CD4-positive, alpha-beta T cell (primary cell): ENCODE data around the gene BRME1. TPM values are rescaled to one million over a fixed set of nuclear protein-coding genes. Genes with fewer than 3 reads are reported as not detected.

Source experiments
- ATAC-seq: fragments of 200-7000 bp; cut with Tn5 transposase; one replicate; pipeline ENCODE4 v1.10.0; 2022; ENCODE audit warnings: mild to moderate bottlenecking; ENCODE audit not compliant: poor library complexity
- CTCF ChIA-PET: fragments of 350-600 bp; sonication (Branson Sonifier 250); formaldehyde crosslinking; loops from one replicate; lab custom pipeline; 2021; ENCODE audit warnings: antibody characterized with exemption, inconsistent platforms; lab: Charles Lee
- POLR2A ChIA-PET: fragments of 350-600 bp; sonication (Branson Sonifier 250); formaldehyde crosslinking; loops from one replicate; lab custom pipeline; 2021; ENCODE audit warnings: antibody characterized with exemption, inconsistent platforms; lab: Charles Lee
- DNase-seq, 14 experiments: peaks; one replicate each; pipeline ENCODE4 v3.0.0-alpha.2; 2013 to 2020; ENCODE audit warnings: mixed read lengths in 2 of 14
- H3K27ac ChIP-seq, 2 donors: one replicate each; pipeline versions ENCODE4 v1.5.1 to v1.7.0; 2013; ENCODE audit warnings: low read length in 2 of 2, low read depth in 1 of 2, mild to moderate bottlenecking in 1 of 2
- H3K27me3 ChIP-seq, 2 experiments: 1 replicate in 1 of 2; 2 replicates in 1 of 2; pipeline versions ENCODE4 v1.6.1 to v1.7.0; 2013; ENCODE audit warnings: low read length in 2 of 2, control low read depth in 1 of 2, mild to moderate bottlenecking in 1 of 2, moderate library complexity in 1 of 2; ENCODE audit not compliant: insufficient read depth in 2 of 2, control insufficient read depth in 1 of 2
- H3K36me3 ChIP-seq: one replicate; pipeline ENCODE4 v1.6.1; 2013; ENCODE audit warnings: low read length, control low read depth; ENCODE audit not compliant: insufficient read depth
- H3K4me1 ChIP-seq: one replicate; pipeline ENCODE4 v1.6.1; 2013; ENCODE audit warnings: low read length, control low read depth; ENCODE audit not compliant: insufficient read depth
- H3K4me3 ChIP-seq: one replicate; pipeline ENCODE4 v1.5.1; 2013; ENCODE audit warnings: mild to moderate bottlenecking, low read length, moderate library complexity
- H3K9me3 ChIP-seq, 2 experiments: 1 replicate in 1 of 2; 2 replicates in 1 of 2; pipeline versions ENCODE4 v1.6.1 to v1.7.0; 2013; ENCODE audit warnings: low read length in 2 of 2, mild to moderate bottlenecking in 2 of 2, control low read depth in 1 of 2, moderate library complexity in 1 of 2; ENCODE audit not compliant: control insufficient read depth in 1 of 2, insufficient read depth in 1 of 2
- H3K27ac Mint-ChIP-seq: one replicate; pipeline ENCODE4 v1.8.0; 2020; ENCODE audit warnings: mixed read lengths
- H3K27me3 Mint-ChIP-seq: one replicate; pipeline ENCODE4 v1.8.0; 2021; ENCODE audit warnings: mixed read lengths
- H3K36me3 Mint-ChIP-seq: one replicate; pipeline ENCODE4 v1.8.0; 2021; ENCODE audit warnings: low read depth, mixed read lengths
- H3K4me1 Mint-ChIP-seq: one replicate; pipeline ENCODE4 v1.8.0; 2021; ENCODE audit warnings: low read depth, mixed read lengths
- H3K4me3 Mint-ChIP-seq: one replicate; pipeline ENCODE4 v1.8.0; 2020; ENCODE audit warnings: mild to moderate bottlenecking, mixed read lengths
- H3K9me3 Mint-ChIP-seq: one replicate; pipeline ENCODE4 v1.8.0; 2020; ENCODE audit warnings: mixed read lengths
- CTCF ChIP-seq: fragments of 200-600 bp; IDR thresholded peaks from one replicate; pipeline ENCODE4 v1.8.0; 2022; ENCODE audit warnings: antibody characterized with exemption, mild to moderate bottlenecking
- intact Hi-C, 2 experiments: fragments of 100-400 bp; cut with DNase I in 1 of 2; cut with micrococcal nuclease in 1 of 2; formaldehyde crosslinking; loops; one replicate each; pipeline versions ENCODE4 v1.15.1 to v1.9.0; 2023 to 2025; cut with DNase I, micrococcal nuclease
- total RNA-seq, 174 experiments: library from RNA in 2 of 174; stranded (reverse) in 2 of 174; gene quantifications; one replicate each; pipeline ENCODE4 v1.2.3 and lab custom pipeline; 2021 to 2026

Gene BRME1
- total RNA-seq, 2 experiments from 2014 or later, result 1.1 to 1.3 TPM

GRCh38 chr19:13880059-13881043, 25.6 kb downstream of the BRME1 start:
- Histone ChIP-seq H3K36me3 (no peaks in the 10 kb centered on the region), H3K27me3 (no peaks in the 10 kb centered on the region), H3K27ac (peak overlapping the region; percentile 14 to 32), H3K4me1 (peaks cover 57% of the 10 kb centered on the region), H3K9me3 (no peaks in the 10 kb centered on the region), H3K4me3 (peak overlapping the region; percentile 27)
- POLR2A ChIA-PET, result interaction anchor here (0.6 to 2.6 kb wide), 8 partner anchors 124 to 256 kb away, joined by 3 to 19 read pairs (median 4); partner anchors contain the start of genes ASF1B, IL27RA and RFX1
- no peaks in the 10 kb centered on the region for H3K36me3 Mint-ChIP-seq
- CTCF ChIA-PET, result interaction anchor here (0.5 to 4.5 kb wide), 16 partner anchors 18 to 256 kb away, joined by 3 to 27 read pairs (median 4); partner anchors contain the start of genes ASF1B, DCAF15, IL27RA and MISP3
- H3K27ac Mint-ChIP-seq, result peak overlapping the region; percentile 76
- peak overlapping the region; percentile 70 for H3K4me3 Mint-ChIP-seq
- no peaks in the 10 kb centered on the region for H3K27me3 Mint-ChIP-seq
- peaks cover 41% of the 10 kb centered on the region for H3K4me1 Mint-ChIP-seq
- DNase-seq (peak; percentile 92 to 99 (median 98)), ATAC-seq (peak; percentile 96)
- no peaks in the 10 kb centered on the region for H3K9me3 Mint-ChIP-seq
- intact Hi-C loops, result loop anchor here (1.0 to 10.0 kb wide), 14 partner anchors 26 to 594 kb away; partner anchors contain the start of genes ASF1B (in 2 of the 2), DCAF15 (in 2 of the 2), ADGRL1 (in 1 of the 2) and BRME1 (in 1 of the 2)
- TF ChIP-seq CTCF, result peak; percentile 99

GRCh38 chr19:13877303-13877702, 28.6 kb downstream of the BRME1 start:
- Mint-ChIP-seq H3K27me3 (peaks cover 18% of the 10 kb centered on the region), H3K36me3 (no peaks in the 10 kb centered on the region), H3K4me3 (no peak overlapping the region), H3K9me3 (no peaks in the 10 kb centered on the region), H3K27ac (no peak overlapping the region), H3K4me1 (peaks cover 33% of the 10 kb centered on the region)
- ATAC-seq (no peak), DNase-seq (no peak)
- ChIA-PET CTCF (interaction anchor here (0.7 to 1.1 kb wide), 2 partner anchors 196 to 259 kb away, joined by 3 read pairs; partner anchors contain the start of gene ASF1B), POLR2A (no interaction called here)
- intact Hi-C loops, result loop anchor here in 1 of 2 experiments (10.0 kb wide), 1 partner anchor 607 kb away; no protein-coding TSS in a partner anchor
- H3K4me1 ChIP-seq, result peaks cover 41% of the 10 kb centered on the region
- H3K27ac ChIP-seq, result no peak overlapping the region
- H3K4me3 ChIP-seq, result no peak overlapping the region
- H3K36me3 ChIP-seq, result no peaks in the 10 kb centered on the region
- no peaks in the 10 kb centered on the region for H3K9me3 ChIP-seq
- H3K27me3 ChIP-seq, result peaks cover 2 to 10% of the 10 kb centered on the region in 2 experiments
- TF ChIP-seq CTCF, result no peak

- Mint-ChIP-seq H3K9me3 (no peaks in the 10 kb centered on the region), H3K4me1 (peaks cover 29% of the 10 kb centered on the region), H3K4me3 (no peak within 1 kb of the TSS), H3K27ac (no peak within 1 kb of the TSS), H3K27me3 (peaks cover 20% of the 10 kb centered on the region), H3K36me3 (no peaks in the 10 kb centered on the region)
- ChIA-PET CTCF (interaction anchor here (0.7 to 1.1 kb wide), 2 partner anchors 196 to 260 kb away, joined by 3 read pairs; partner anchors contain the start of gene ASF1B), POLR2A (no interaction called here)
- intact Hi-C loops, result loop anchor here in 1 of 2 experiments (10.0 kb wide), 1 partner anchor 608 kb away; no protein-coding TSS in a partner anchor
- Histone ChIP-seq H3K4me3 (no peak within 1 kb of the TSS), H3K4me1 (peaks cover 37% of the 10 kb centered on the region), H3K27me3 (peaks cover 3 to 10% of the 10 kb centered on the region in 2 experiments), H3K36me3 (no peaks in the 10 kb centered on the region), H3K9me3 (no peaks in the 10 kb centered on the region), H3K27ac (no peak within 1 kb of the TSS)
- TF ChIP-seq CTCF, result no peak
- DNase-seq, result no peak
- no peak for ATAC-seq
Measured at GRCh38 chr19:13876834-13877233, 29.1 kb downstream of the BRME1 start, which contains the start of gene NANOS3. NANOS3 (plus strand) TSS chr19:13877134; CDS start chr19:13877249, 115 bp downstream.
